Heart right ventricle (tissue), 16 donors: ENCODE data around the gene ABHD15. TPM values are rescaled to one million over a fixed set of nuclear protein-coding genes. Genes with fewer than 3 reads are reported as not detected.

Experiments
- ATAC-seq, 8 donors: fragments of 200-7000 bp; cut with Tn5 transposase; one replicate each; pipeline ENCODE4 v1.9.1; 2020; ENCODE audit warnings: mild to moderate bottlenecking in 8 of 8, moderate library complexity in 8 of 8, moderate number of reproducible peaks in 1 of 8
- DNase-seq, 2 donors: peaks; one replicate each; pipeline ENCODE4 v3.0.0-alpha.2; 2020
- H3K27ac ChIP-seq, 10 donors: fragments of 200-600 bp; sonication (generic) in 2 of 10; one replicate each; pipeline versions ENCODE4 v1.5.0 to v1.8.0; 2020 to 2022; ENCODE audit warnings: mild to moderate bottlenecking in 3 of 10
- H3K27me3 ChIP-seq, 7 donors: fragments of 200-600 bp; one replicate each; pipeline ENCODE4 v1.8.0; 2021 to 2022; ENCODE audit warnings: mild to moderate bottlenecking in 2 of 7
- H3K36me3 ChIP-seq, 9 donors: fragments of 200-600 bp; sonication (generic) in 1 of 9; one replicate each; pipeline versions ENCODE4 v1.5.0 to v1.8.0; 2020 to 2022; ENCODE audit warnings: mild to moderate bottlenecking in 2 of 9
- H3K4me1 ChIP-seq, 9 donors: fragments of 200-600 bp; sonication (generic) in 1 of 9; one replicate each; pipeline versions ENCODE4 v1.5.0 to v1.8.0; 2020 to 2022; ENCODE audit warnings: mild to moderate bottlenecking in 4 of 9
- H3K4me3 ChIP-seq, 10 donors: fragments of 200-600 bp; sonication (generic) in 2 of 10; one replicate each; pipeline versions ENCODE4 v1.5.0 to v1.8.0; 2020 to 2022; ENCODE audit warnings: mild to moderate bottlenecking in 7 of 10, moderate library complexity in 2 of 10
- H3K9me3 ChIP-seq, 11 donors: fragments of 200-600 bp in 10 of 11; sonication (generic) in 2 of 11; one replicate each; pipeline versions ENCODE4 v1.5.0 to v1.8.0; 2013 to 2022; ENCODE audit warnings: mild to moderate bottlenecking in 2 of 11, control low read depth in 1 of 11, moderate library complexity in 1 of 11
- WGBS, 2 donors: extraction: QIAGEN DNeasy Blood & Tissue Kit; methylation state at CpG; one replicate each; pipeline ENCODE4 v1.1.7; 2013; ENCODE audit warnings: inconsistent platforms in 1 of 2; 5-methylcytosine and 5-hydroxymethylcytosine counted together
- intact Hi-C, 10 donors: fragments of 100-400 bp; cut with DNase I; formaldehyde crosslinking; loops; one replicate each; pipeline versions ENCODE4 v1.11.1 to v1.14.2; 2022
- polyA plus RNA-seq, 2 donors: library from polyadenylated mRNA; stranded (reverse); fragments of 200-250 nt; gene quantifications; one replicate each; pipeline ENCODE4 v1.2.3, GENCODE V29; 2013
- total RNA-seq, 10 donors: library from RNA; stranded (reverse); fragmentation: NEBNext Ultra II Directional in 3 of 10; extraction: Animal tissue kit (Norgen Biotek cat#: 25700) in 3 of 10; gene quantifications; one replicate each; pipeline versions ENCODE4 v1.2.1 to v1.2.4, GENCODE V29; 2021 to 2023
- TF ChIP-seq, protein P1 (sequence below), 9 donors: fragments of 200-600 bp; sonication (generic) in 2 of 9; IDR thresholded peaks; one replicate each; pipeline versions ENCODE4 v1.5.0 to v1.8.0; 2021 to 2022; ENCODE audit warnings: antibody characterized with exemption in 9 of 9, mild to moderate bottlenecking in 5 of 9, moderate library complexity in 1 of 9
- donor health status: Arrhythmogenic right ventricular cardiomyopathy.
- donor health status: ischemic (EF 13 %, LVEDD 7.1; RV severe dilation, severe dysfunction).
- donor health status: healthy with polysubstance abuse.
- donor health status: DM: no; HTN: yes; CAD: no.
- donor health status: DM: no; HTN: no; CAD: no.
- donor health status: ischemic (EF 25% LVEDD 6.9; RV normal size, moderate dysfunction).
- donor health status: ischemic (EF 25% LVEDD 5.7; RV mildly dilated, moderate dysfunction).
- donor health status: healthy.
- donor health status: DM: yes; HTN: yes; CAD: no.
- donor health status: Ischemic cardiomyopathy.
- donor health status: ischemic (EF 35%, LVEDD 5.7; RV mildly dilated, moderate dysfunction).
- donor health status: nonischemic (EF 11% LVEDD 7.7; RV severe dilation, severe dysfunction).
- donor health status: DM: yes; HTN: yes; CAD: no.
- donor health status: PGD.
- donor health status: ischemic (EF 29% LVEDD 5.4; RV normal size, mild dysfunction).
- donor health status: nonischemic (EF 23%, LVEDD 6.1; RV moderate dilation, normal function).

Gene ABHD15
- total and polyA plus RNA-seq, 12 donors = 3.5 to 9.0 (median 5.6) TPM

DNA sequence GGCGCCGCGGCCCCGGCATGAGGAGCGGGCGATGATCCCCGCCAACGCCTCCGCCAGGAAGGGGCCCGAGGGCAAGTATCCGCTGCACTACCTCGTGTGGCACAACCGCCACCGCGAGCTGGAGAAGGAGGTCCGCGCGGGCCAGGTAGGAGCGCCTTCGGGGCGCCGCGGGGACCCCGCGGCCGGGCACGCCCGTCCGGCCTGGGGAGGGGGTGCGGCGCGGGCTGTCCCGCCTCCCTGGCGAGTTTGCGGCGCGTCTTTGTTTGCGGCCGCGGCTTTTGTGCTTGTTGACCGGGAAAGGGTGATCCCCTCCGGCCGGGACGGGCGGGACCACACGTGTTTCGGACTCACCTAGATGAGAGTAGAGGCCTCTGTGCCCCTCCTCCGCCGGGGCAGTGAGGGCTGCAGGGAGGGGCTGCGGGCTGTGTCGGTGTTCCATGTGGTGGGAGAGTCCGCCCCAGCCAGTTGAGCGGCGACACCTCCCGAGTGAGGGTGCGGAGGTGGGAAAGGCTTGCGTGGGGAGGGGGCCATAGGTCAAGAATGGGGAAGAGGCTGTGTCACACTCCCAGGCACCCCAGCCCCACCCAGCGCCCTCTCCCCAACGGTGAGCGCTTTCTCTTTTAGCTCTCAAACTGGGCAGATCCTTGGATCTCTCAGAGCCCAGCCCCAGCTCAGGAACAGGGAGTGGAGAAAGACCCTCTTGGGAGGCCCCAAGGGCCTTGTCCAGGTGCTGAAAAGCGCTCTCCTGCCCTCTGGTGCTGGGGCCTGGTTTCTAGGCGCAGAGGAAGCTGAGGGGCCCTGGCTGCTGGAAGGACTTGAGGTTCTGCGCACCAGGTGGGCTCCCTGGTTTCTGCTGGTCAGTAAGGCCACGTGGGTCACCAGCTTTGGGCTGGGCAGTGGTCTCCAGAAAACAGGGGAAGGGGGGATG lies 27.0 kb upstream of the ABHD15 start:
- DNase-seq (peak; percentile 15 to 28), ATAC-seq (no peak)
- 7 to 9% methylated on average over 55 to 64 of the region's 64 CpGs for WGBS, 2 donors
- Histone ChIP-seq H3K27me3 (peaks cover 0 to 15% (median 0%) of the 10 kb centered on the region in 7 donors), H3K36me3 (no peaks in the 10 kb centered on the region), H3K4me1 (peaks cover 18 to 79% (median 56%) of the 10 kb centered on the region in 9 donors), H3K9me3 (no peaks in the 10 kb centered on the region), H3K4me3 (peak overlapping the region; percentile 50 to 75 (median 68)), H3K27ac (peak overlapping the region in 7 of 10 donors; percentile 10 to 62 (median 39))
- intact Hi-C loops = no loop called here
- TF ChIP-seq, protein P1, sequence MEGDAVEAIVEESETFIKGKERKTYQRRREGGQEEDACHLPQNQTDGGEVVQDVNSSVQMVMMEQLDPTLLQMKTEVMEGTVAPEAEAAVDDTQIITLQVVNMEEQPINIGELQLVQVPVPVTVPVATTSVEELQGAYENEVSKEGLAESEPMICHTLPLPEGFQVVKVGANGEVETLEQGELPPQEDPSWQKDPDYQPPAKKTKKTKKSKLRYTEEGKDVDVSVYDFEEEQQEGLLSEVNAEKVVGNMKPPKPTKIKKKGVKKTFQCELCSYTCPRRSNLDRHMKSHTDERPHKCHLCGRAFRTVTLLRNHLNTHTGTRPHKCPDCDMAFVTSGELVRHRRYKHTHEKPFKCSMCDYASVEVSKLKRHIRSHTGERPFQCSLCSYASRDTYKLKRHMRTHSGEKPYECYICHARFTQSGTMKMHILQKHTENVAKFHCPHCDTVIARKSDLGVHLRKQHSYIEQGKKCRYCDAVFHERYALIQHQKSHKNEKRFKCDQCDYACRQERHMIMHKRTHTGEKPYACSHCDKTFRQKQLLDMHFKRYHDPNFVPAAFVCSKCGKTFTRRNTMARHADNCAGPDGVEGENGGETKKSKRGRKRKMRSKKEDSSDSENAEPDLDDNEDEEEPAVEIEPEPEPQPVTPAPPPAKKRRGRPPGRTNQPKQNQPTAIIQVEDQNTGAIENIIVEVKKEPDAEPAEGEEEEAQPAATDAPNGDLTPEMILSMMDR (IDR thresholded peaks at IDR 0.05) = peak in 5 of 9 donors; percentile 17 to 37 (median 33)

DNA sequence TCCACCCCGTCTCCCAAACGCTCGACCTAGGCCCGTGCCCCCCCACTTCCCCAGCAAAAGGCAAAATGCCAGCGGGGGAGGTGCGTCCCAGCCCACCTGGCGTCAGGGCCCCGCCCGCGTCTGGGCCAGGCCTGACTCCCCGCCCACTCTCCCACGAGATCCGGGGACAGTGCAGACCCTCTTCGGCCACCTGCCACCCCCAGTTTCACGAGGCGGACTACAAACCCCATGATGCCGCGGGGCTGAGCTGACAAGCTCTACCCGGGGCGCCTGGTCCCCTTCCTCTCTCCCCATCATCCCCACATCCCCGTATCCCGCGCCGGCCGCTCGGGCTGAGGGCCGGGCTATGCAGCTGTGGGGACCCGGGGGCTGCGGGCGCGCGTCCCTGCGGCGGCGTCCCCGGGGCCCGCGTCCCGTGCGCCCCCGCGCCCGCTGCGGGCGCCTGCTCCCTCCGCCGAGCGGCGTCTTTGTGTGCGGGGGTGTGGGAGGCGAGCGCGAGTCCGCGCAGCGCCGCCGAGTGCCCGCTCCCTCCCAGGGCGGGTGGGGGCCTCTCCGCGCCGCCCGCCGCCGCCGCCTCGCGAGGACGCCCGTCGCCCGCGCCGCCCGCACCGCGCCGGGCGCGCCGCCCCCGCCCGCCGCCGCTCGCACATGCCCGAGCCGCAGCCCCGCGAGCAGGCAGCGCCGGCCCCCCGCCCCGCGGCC lies 26.2 kb upstream of the ABHD15 start, which contains the start of gene ANKRD13B:
ANKRD13B (plus strand) TSS at position 283 of the 702 bp plus-strand sequence. CDS start 490 bp downstream, outside the sequence.
- no peaks in the 10 kb centered on the region for H3K36me3 ChIP-seq
- peak within 1 kb of the TSS; percentile 50 to 78 (median 68) for H3K4me3 ChIP-seq
- ATAC-seq (peak in 2 of 8 donors; percentile 7 to 13), DNase-seq (peak; percentile 44 to 62)
- peaks cover 19 to 85% (median 64%) of the 10 kb centered on the region in 9 donors for H3K4me1 ChIP-seq
- TF ChIP-seq, protein P1 (IDR thresholded peaks at IDR 0.05) = no peak
- H3K9me3 ChIP-seq = no peaks in the 10 kb centered on the region
- intact Hi-C loops = no loop called here
- 1% methylated on average over 85 to 90 of the region's 96 CpGs for WGBS, 2 donors
- peak within 1 kb of the TSS in 9 of 10 donors; percentile 16 to 95 (median 89) for H3K27ac ChIP-seq
- H3K27me3 ChIP-seq = peaks cover 0 to 15% (median 0%) of the 10 kb centered on the region in 7 donors

DNA sequence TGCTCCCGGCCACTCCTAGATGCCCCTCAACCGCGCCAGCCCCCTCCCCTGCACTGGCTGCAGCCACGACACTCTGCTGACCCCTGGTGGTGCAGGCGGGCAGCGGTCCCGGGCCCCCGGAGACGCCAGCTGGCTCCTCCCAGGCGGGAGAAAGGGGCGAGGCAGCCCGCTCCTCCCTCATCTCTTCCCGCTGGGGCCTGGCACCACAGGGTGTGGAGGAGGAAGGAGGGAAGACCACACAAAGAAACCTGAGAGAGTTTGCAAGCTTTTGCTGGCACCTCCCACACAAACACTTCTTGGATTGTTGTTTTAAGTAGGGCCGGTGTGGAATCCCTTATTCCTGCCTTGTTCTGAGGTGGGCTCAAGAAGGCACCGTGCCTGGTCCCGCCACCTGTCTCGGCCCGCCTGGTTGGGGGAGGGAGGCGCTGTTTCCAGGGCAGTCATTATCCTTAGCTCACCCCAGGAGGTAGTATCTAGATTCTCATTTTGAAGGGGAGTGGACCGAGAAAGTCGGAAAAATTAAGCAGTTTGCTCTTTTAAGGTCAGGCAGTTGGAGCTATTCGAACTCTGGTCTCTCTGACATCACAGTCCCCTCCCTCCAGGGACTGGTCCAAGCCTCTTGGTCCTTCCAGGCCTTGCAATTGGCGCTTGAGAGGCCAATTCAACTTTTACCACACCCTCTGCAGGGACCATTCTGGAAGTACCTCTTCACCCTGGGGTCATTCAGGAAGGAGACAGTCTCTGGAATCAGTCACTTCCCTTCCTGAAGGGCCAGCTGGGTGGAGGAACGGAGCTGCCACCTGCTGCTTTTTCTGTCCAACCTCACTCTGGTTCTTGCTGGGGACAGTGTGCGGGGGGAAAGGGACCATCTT lies 25.1 kb upstream of the ABHD15 start:
- DNase-seq (peak; percentile 88 to 93), ATAC-seq (peak; percentile 63 to 87 (median 77))
- peak overlapping the region in 9 of 10 donors; percentile 12 to 78 (median 63) for H3K4me3 ChIP-seq
- TF ChIP-seq, protein P1 (IDR thresholded peaks at IDR 0.05) = peak; percentile 29 to 100 (median 98)
- 11 to 14% methylated on average over 25 of the region's 25 CpGs for WGBS, 2 donors
- H3K9me3 ChIP-seq = no peaks in the 10 kb centered on the region
- peaks cover 0 to 15% (median 0%) of the 10 kb centered on the region in 7 donors for H3K27me3 ChIP-seq
- no peaks in the 10 kb centered on the region for H3K36me3 ChIP-seq
- intact Hi-C loops = loop anchor here in 2 of 10 donors (1.0 kb wide), 1 partner anchor 12 kb away; no protein-coding TSS in a partner anchor
- H3K4me1 ChIP-seq = peaks cover 26 to 85% (median 67%) of the 10 kb centered on the region in 9 donors
- H3K27ac ChIP-seq = peak overlapping the region in 9 of 10 donors; percentile 16 to 95 (median 89)
